NOMO-1 (cell line): ENCODE measurements around the gene POLE3.
"Not testable (repeated sequence)": the region's sequence is repeated elsewhere in the genome, so short reads cannot be mapped to it uniquely, and the experiment has no call there.

Source experiments
- DNase-seq, 2 experiments: peaks; one replicate each; lab custom pipeline; 2025; ENCODE audit not compliant: unreplicated experiment in 2 of 2; lab: John Stamatoyannopoulos, UW

The POLE3 gene

DNA sequence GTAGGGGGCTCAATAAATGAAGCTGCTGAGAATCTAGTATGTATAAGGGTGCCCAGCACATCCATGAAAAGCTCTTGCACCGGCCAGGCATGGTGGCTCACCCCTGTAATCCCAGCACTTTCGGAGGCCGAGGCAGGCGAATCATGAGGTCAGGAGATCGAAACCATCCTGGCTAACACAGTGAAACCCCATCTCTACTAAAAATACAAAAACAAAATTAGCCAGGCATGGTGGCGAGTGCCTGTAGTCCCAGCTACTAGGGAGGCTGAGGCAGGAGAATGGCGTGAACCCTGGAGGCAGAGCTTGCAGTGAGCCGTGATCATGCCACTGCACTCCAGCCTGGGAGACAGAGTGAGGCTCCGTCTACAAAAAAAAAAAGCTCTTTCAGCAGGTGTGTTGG is 4.1 kb downstream of the POLE3 start:
- not testable (repeated sequence) for DNase-seq

- DNase-seq: peak; percentile 72 to 94
These were observed 6.8 kb downstream of the POLE3 start for GRCh38 chr9:113403646-113404045.

- peak; percentile 98 to 99 for DNase-seq
These were observed 9.3 kb downstream of the POLE3 start, which contains the start of gene ALAD for GRCh38 chr9:113401027-113401792. ALAD (minus strand) TSS chr9:113401284; CDS start chr9:113393559, 7,725 bp downstream.

- no peak for DNase-seq
These were observed 10.8 kb downstream of the POLE3 start for GRCh38 chr9:113399646-113400200.

DNA sequence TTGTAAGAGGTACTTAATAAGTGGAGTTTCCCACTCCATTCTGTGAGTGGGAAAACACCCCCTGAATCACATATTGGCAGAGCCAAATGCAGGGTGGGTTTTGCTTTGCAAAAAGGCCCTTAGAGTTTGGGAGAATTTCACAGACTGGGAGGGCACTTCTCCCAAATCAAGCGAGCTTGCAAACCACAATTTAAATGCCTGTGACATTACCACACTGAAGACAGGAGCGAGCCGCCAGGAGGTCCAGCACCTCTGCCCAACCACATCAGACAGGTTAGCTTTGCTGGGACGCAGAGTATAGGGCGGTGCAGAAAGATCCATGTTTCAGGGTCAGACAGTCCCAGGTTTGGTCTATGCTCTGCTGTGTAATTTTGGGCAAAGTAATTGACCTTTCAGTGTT is 11.7 kb downstream of the POLE3 start:
- DNase-seq: no peak

DNA sequence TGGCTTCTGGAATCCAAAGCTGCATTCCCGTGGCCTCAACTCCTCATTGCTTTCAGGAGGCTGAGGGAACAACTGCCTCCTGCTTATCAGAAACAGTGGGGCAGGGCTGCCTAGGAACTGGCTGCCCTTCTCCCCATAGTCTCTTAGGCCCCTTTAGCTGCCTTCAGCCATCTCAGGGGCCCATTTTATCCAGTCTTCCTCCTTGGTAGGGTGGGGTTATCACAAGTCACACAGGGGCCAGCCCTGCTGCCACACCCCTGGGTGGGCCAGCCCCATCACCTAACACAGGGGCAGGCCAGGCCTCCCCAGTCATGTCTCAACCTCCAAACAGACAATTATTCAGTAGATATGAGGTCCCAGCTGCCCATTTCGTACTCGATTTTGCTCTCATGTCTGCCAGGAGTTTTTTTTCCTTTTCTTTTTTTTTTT is 13.3 kb downstream of the POLE3 start:
- DNase-seq: no peak

- DNase-seq: no peak
These were observed 15.2 kb downstream of the POLE3 start for GRCh38 chr9:113395000-113395861.

- no peak for DNase-seq
These were observed 17.2 kb downstream of the POLE3 start for GRCh38 chr9:113393281-113393680.

GRCh38 chr9:113391917-113392316 is 18.6 kb downstream of the POLE3 start:
- no peak for DNase-seq

- no peak for DNase-seq
These were observed 20.1 kb downstream of the POLE3 start for GRCh38 chr9:113390192-113390960.

DNA sequence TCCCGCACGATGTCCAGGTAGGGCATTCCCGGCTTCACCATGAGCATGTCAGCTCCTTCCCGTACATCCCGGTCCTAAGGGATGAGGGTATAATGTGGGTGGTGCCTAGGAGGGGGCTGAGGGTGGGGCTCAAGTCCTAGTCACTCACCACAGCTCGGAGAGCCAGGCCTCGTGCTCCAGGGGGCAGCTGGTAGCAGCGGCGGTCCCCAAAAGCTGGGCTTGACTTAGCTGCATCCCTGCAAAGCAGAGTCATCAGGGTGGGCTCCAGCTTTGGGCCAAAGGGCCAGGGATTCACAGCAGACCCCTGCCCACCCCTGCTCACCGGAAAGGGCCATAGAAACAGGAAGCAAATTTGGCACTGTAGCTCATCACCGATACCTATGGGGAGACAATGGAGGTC is 21.0 kb downstream of the POLE3 start:
- no peak for DNase-seq

DNA sequence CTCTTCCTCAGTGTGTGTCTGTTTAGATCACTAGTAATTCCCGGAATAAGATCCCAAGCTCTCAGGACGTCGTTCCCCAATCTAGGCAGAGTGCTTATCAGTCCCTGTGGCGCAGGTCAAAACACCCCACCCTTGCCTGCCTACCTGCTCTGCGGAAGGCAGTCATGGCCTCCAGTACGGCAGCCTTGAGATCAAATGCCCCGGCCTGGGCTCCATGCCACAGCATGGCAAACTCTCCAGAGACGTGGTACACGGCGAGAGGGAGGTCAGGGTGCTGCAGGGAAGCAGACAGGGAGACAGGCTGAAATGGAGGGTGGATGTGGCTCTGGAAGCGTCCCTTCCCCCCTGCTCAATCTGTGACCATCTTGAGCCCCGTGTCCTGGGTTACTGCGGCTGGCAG is 21.6 kb downstream of the POLE3 start:
- DNase-seq: no peak

GRCh38 chr9:113387560-113388230 is 22.8 kb downstream of the POLE3 start:
- DNase-seq: no peak

GRCh38 chr9:113386571-113387393 is 23.7 kb downstream of the POLE3 start:
- peak; percentile 61 to 76 for DNase-seq

DNA sequence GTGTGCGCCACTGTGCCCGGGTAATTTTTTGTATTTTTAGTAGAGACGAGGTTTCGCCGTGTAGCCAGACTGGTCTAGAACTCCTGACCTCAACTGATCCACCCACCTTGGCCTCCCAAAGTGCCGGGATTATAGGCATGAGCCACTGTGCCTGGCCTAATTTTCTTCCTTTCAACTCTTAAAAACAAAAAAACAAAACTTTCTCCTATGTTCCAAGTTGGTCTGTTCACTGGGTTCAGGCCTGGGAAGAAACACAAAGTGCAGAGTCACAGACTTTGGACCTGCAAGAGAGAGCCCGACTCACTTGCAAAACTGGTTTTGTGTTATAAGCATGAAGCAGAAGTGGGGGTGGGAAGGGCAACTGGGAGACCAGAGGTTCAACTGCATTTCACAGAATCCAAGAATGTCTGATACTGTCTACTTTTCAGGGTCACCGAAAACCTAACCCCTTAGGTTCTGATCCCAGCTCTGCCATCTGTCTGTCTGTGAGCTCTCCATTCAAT is 28.5 kb downstream of the POLE3 start:
- DNase-seq: no peak

GRCh38 chr9:113381441-113381840 is 29.0 kb downstream of the POLE3 start:
- DNase-seq: not testable (repeated sequence)

DNA sequence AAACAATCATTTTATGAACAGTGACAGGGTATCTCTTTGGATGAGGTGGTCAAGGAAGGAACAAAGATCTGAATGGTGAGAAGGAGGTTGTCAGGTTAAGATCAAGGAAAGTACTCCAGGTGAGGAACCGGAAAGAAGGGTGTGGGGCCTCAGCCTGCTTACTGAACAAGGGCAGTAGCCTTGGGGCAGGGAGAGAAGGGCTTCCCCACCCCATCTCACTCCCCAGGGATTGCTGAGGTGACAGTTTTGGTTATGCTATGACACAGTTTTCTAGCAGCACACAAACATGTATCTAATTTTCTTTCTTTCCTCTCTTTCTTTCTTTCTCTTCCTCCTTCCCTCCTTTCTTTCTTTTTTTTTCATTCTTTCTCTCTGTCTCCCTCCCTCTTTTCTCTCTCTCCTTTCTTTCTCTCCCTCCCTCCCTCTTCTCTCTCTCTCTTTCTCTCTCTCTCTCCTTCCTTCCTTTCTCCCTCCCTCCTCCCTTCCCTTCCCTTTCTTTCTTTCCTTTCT is 29.6 kb downstream of the POLE3 start:
- no peak for DNase-seq

- DNase-seq: not testable (repeated sequence)
These were observed 30.7 kb downstream of the POLE3 start for GRCh38 chr9:113379829-113380210.
